Activated T-cell treated with anti-CD3 and anti-CD28 coated beads for 1 hour (primary cell): ENCODE measurements around the gene DEFB126.
"Not testable (repeated sequence)": the region's sequence is repeated elsewhere in the genome, so short reads cannot be mapped to it uniquely, and the experiment has no call there.

Experiments
- DNase-seq: peaks from one replicate; pipeline ENCODE4 v3.0.0-alpha.2; 2020; ENCODE audit warnings: low read depth

Gene DEFB126, protein sequence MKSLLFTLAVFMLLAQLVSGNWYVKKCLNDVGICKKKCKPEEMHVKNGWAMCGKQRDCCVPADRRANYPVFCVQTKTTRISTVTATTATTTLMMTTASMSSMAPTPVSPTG

GRCh38 chr20:142290-142689, at the start of gene DEFB126:
Gene DEFB126, plus strand, starts transcription at chr20:142590. Its CDS starts 39 bp downstream, at chr20:142629.
- DNase-seq, result no peak

- no peak for DNase-seq
Measured at GRCh38 chr20:93641-94040, 48.7 kb upstream of the DEFB126 start.

- DNase-seq, result no peak
Measured at GRCh38 chr20:95215-95614, 47.2 kb upstream of the DEFB126 start.

DNA sequence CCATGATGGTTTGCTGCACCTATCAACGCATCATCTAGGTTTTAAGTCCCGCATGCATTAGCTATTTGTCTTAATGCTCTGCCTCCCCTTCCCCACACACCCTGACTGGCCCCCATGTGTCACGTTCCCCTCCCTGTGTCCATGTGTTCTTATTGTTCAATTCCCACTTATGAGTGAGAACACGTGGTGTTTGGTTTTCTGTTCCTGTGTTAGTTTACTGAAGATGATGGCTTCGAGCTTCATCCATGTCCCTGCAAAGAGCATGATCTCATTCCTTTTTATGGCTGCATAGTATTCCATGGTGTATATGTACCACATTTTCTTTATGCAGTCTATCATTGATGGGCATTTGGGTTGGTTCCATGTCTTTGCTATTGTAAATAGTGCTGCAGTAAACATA, 44.7 kb upstream of the DEFB126 start:
- not testable (repeated sequence) for DNase-seq

GRCh38 chr20:101975-102374, 40.4 kb upstream of the DEFB126 start:
- no peak for DNase-seq

GRCh38 chr20:103456-103855, 38.9 kb upstream of the DEFB126 start:
- DNase-seq, result no peak

GRCh38 chr20:112396-112795, 30.0 kb upstream of the DEFB126 start:
- DNase-seq, result no peak

GRCh38 chr20:117518-117917, 24.9 kb upstream of the DEFB126 start:
- DNase-seq, result no peak

- DNase-seq, result not testable (repeated sequence)
Measured at GRCh38 chr20:129786-130323, 12.5 kb upstream of the DEFB126 start.

- no peak for DNase-seq
Measured at GRCh38 chr20:137668-138490, 4.5 kb upstream of the DEFB126 start.

GRCh38 chr20:145877-146276, 3.5 kb downstream of the DEFB126 start:
- DNase-seq, result no peak

- no peak for DNase-seq
Measured at GRCh38 chr20:152131-152530, 9.7 kb downstream of the DEFB126 start.

DNA sequence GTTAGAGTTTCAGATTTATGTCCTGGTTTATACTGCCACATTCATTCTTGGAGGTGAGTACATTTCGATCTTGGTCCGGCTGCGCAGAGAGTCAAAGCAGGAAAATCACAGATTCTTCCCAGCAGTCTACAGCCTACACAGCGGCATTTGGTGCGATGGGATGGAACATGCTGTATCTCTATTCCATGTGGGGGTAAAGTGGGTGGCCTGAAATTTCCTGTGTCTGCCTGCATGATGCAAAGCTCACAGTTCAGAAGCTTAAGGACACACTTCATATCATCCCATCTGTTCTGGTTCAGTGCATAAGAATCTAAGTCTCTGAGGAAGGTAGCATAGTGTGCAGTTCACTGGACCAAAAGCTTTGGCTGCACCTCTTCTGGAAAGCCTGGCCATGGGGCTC, 14.8 kb downstream of the DEFB126 start, which contains the start of gene DEFB127:
TSS of gene DEFB127 (plus strand) at position 301 of the 400 bp plus-strand sequence. CDS start at position 392, 91 bp downstream.
- no peak for DNase-seq

GRCh38 chr20:164618-165017, 22.2 kb downstream of the DEFB126 start:
- DNase-seq, result no peak

DNA sequence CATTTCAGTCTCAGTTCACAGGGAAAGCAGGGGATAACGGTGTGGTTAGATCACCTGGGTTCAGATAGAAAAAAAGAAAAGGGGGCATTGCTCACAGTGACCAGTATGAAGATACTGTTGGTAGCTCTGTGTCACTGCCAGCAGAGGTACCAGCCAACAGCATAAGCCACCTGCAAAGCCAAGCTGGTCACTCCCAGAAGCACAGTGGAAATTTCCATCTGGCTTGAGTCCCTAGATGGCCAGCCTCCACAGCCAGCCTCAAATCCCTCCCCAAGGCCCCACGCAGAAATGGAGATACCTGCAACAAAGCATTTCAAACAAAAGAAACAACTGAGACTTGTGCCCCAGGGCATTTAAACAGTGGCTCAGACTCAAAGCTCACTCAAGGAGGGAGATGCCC, 26.5 kb downstream of the DEFB126 start:
- DNase-seq, result no peak

DNA sequence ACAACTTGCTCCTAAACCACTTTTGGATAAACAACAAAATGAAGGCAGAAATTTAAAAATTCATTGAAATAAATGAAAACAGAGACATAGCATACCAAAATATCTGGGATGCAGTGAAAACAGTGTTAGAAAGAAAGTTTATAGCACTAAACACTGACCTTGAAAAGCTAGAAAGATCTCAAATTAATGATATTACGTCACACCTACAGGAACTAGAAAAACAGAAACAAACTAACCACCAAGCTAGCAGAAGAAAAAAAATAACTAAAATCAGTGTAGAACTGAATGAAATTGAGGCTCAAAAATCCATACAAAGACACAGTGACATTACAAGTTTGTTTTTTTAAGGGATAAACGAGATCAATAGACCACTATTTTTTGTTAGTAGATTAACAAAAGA, 41.9 kb downstream of the DEFB126 start:
- no peak for DNase-seq

GRCh38 chr20:187733-188132, 45.3 kb downstream of the DEFB126 start:
- no peak for DNase-seq

DNA sequence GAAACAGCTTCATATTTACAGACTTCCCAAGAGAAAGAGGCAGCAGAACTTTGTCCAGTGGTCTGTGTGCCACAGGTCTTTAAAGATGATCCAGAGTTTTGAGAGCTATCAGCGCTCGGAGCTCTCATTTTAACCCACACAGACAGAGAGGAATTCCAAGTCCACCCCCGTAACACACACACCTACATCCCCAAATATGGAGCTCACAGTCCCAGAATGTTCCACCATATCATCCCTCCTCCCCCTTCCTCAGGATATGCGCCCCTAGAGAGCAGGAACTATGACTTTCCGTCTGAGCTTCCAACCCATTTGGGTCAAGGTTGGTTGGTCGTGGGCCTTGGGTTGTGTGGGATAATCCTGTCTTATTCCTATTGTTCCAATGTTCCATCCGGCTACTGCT, 47.2 kb downstream of the DEFB126 start, which contains the start of gene DEFB128:
TSS of gene DEFB128 (minus strand) at position 101 of the 400 bp plus-strand sequence. CDS start at position 13, 88 bp downstream.
- no peak for DNase-seq
